ENCODE measurements around the gene AFMID. TPM values are rescaled to one million over a fixed set of nuclear protein-coding genes. Genes with fewer than 3 reads are reported as not detected.
A peak's percentile ranks its signal among the peaks of the same experiment; 100 is the strongest.

The AFMID gene
- total and polyA plus RNA-seq, 2 donors (not counting 3 experiments of a cell fraction or from before 2014, with no cell fraction given) = 33.5 to 42.9 TPM

DNA sequence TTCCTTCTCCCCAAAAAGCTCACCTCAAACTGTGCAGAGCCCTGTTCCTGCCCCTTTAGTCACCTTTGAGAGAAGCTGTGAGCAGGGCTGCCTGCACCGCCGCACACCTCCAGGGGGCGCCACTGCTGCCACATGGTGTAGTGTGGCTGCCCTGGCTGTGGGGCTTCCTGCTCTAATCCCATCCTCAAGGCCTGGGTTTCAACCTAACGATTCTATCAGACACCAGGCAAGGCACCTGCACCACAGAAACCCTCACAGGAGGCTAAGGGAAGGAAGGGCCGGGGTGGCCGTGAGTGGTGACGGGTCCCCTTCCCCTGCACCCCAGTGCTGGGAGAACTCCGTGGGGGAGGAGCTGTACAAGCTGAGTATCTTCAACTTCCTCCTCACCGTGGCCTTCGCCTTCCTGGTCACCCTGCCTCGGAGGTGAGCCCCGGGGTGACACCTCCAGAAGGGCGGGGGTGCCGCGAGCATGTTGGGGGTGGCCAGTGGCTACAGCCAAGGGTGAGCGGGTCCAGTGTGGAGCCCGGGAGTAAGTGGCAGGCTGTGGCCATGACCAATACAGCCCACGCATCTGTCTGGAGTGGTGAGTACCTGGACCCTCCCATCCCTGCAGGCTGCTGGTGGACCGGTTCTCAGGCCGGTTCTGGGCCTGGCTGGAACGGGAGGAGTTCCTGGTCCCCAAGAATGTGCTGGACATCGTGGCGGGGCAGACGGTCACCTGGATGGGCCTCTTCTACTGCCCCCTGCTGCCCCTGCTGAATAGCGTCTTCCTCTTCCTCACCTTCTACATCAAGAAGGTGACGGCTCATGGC, 49.6 kb upstream of the AFMID start:
- Histone ChIP-seq H3K4me3 (replicated peaks in 1 of 3; ENCODE audit: insufficient read depth in 1 of 3, low read depth in 1 of 3, low read length in 3 of 3) (no peak overlapping the region), H3K9me1 (replicated peaks; ENCODE audit: control insufficient read depth, extremely low read depth, insufficient read depth, low read length) (no peaks in the 10 kb centered on the region), H2AFZ (ENCODE audit: low read depth, low read length) (no peak overlapping the region), H4K20me1 (replicated peaks; ENCODE audit: control insufficient read depth, extremely low read depth, insufficient read depth, low read length) (no peaks in the 10 kb centered on the region), H3K27me3 (ENCODE audit: control insufficient read depth in 2 of 2, insufficient read depth in 2 of 2, low read length in 2 of 2) (no peaks in the 10 kb centered on the region), H3K79me2 (ENCODE audit: control insufficient read depth, insufficient read depth, low read length) (no peaks in the 10 kb centered on the region), H3K9ac (replicated peaks; ENCODE audit: extremely low read depth, insufficient read depth, low read length) (no peak overlapping the region), H3K36me3 (ENCODE audit: control insufficient read depth in 2 of 2, extremely low read depth in 1 of 2, insufficient read depth in 2 of 2, low read length in 2 of 2) (no peaks in the 10 kb centered on the region), H3K4me1 (ENCODE audit: control insufficient read depth, extremely low read depth, insufficient read depth, low read length) (peaks cover 14% of the 10 kb centered on the region), H3K9me3 (replicated peaks; ENCODE audit: control insufficient read depth, insufficient read depth, low read length) (no peaks in the 10 kb centered on the region), H3K27ac (ENCODE audit: insufficient read depth, low read depth, low read length) (no peak overlapping the region), H3K4me2 (ENCODE audit: insufficient read depth, low read length) (no peak overlapping the region)
- no TSS peak for BruUV-seq (replicated peaks)
- DNase-seq (ENCODE audit: low read depth, low spot score) (no peak), FAIRE-seq (no peak)
- no peak for TF ChIP-seq MYC (IDR thresholded peaks at IDR 0.05; ENCODE audit: low read depth, low read length)
- peak; percentile 35 to 38 for TF ChIP-seq CTCF (IDR thresholded peaks at IDR 0.05; ENCODE audit: extremely low read depth in 1 of 2, insufficient read depth in 1 of 2, low read depth in 1 of 2, low read length in 2 of 2)
- TF ChIP-seq MAX (IDR thresholded peaks at IDR 0.05; ENCODE audit: insufficient read depth, insufficient read length) = no peak
- TF ChIP-seq EZH2 (IDR thresholded peaks at IDR 0.05; ENCODE audit: borderline replicate concordance, low read depth, low read length, severe bottlenecking) = no peak
- intact Hi-C loops (cut with micrococcal nuclease) (no loop called here), dilution Hi-C loops (cut with MboI; ENCODE audit: extremely low pct_ligation_motif_present, low sequenced_read_pairs) (no loop called here)
- ChIA-PET CTCF (interaction anchor here (1.2 to 1.4 kb wide), 4 partner anchors 25 to 124 kb away, joined by 3 to 5 read pairs (median 4); no protein-coding TSS in a partner anchor), POLR2A (no interaction called here)
